GM12878 (cell line): ENCODE data around the gene OTOS. TPM values are rescaled to one million over a fixed set of nuclear protein-coding genes. Genes with fewer than 3 reads are reported as not detected.
A peak's percentile ranks its signal among the peaks of the same experiment; 100 is the strongest.

ENCODE experiments used
- ATAC-seq: fragments of 200-7000 bp; cut with Tn5 transposase; 3 replicates; pipeline ENCODE4 v1.9.1; 2020; ENCODE audit warnings: mild to moderate bottlenecking, moderate library complexity
- BruUV-seq: library from RNA; stranded (reverse); fragments of 400-500 nt; replicated peaks from 2 replicates; lab custom pipeline; 2021; lab: Mats Ljungman, UMichigan
- CTCF ChIA-PET: fragments of 300-600 bp; sonication (Branson Sonifier 250); formaldehyde crosslinking; extraction: SDS; loops from one replicate; lab custom pipeline; 2021; ENCODE audit warnings: inconsistent platforms; lab: Yijun Ruan, JAX
- POLR2A ChIA-PET: fragments of 350-600 bp; formaldehyde crosslinking; extraction: SDS; loops from one replicate; lab custom pipeline; 2021; ENCODE audit warnings: inconsistent platforms; lab: Charles Lee
- RAD21 ChIA-PET: fragments of 300-600 bp; sonication (Branson Sonifier 250); formaldehyde crosslinking; loops from one replicate; lab custom pipeline; 2023; ENCODE audit warnings: antibody characterized with exemption; ENCODE audit not compliant: unreplicated experiment; lab: Charles Lee
- SMC1A ChIA-PET: fragments of 300-600 bp; sonication (Branson Sonifier 250); formaldehyde crosslinking; loops from one replicate; lab custom pipeline; 2023; ENCODE audit not compliant: unreplicated experiment, uncharacterized antibody; lab: Charles Lee
- DNase-seq: peaks from one replicate; pipeline ENCODE4 v3.0.0-alpha.2; 2011; ENCODE audit warnings: low read depth, low spot score
- FAIRE-seq: peaks from 3 replicates; lab custom pipeline; 2011; peaks lifted over from hg19 to GRCh38; lab: Jason Lieb, UNC
- H2AFZ ChIP-seq: 2 replicates; pipeline ENCODE4 v1.6.0; 2011; ENCODE audit warnings: low read depth, low read length, control low read depth; ENCODE audit not compliant: control insufficient read depth
- H3K27ac ChIP-seq: 2 replicates; pipeline ENCODE4 v1.5.1; 2011; ENCODE audit warnings: control low read depth; ENCODE audit not compliant: control insufficient read depth, insufficient read depth
- H3K27me3 ChIP-seq, 2 experiments: replicated peaks in 1 of 2; 2 replicates each; pipeline versions ENCODE4 v1.6.0 to v1.6.1; 2011; ENCODE audit warnings: low read length in 1 of 2; ENCODE audit not compliant: control insufficient read depth in 2 of 2, insufficient read depth in 2 of 2
- H3K36me3 ChIP-seq, 2 experiments: 2 replicates each; pipeline ENCODE4 v1.5.1; 2011; ENCODE audit warnings: low read length in 1 of 2; ENCODE audit not compliant: control insufficient read depth in 2 of 2, insufficient read depth in 2 of 2
- H3K4me1 ChIP-seq: 2 replicates; pipeline ENCODE4 v1.6.1; 2011; ENCODE audit warnings: mild to moderate bottlenecking, low read length, moderate library complexity, mixed read lengths; ENCODE audit not compliant: control insufficient read depth, insufficient read depth
- H3K4me2 ChIP-seq: 2 replicates; pipeline ENCODE4 v1.6.0; 2011; ENCODE audit warnings: control low read depth; ENCODE audit not compliant: control insufficient read depth, insufficient read depth
- H3K4me3 ChIP-seq: fragments of 200-600 bp; sonication (generic); 2 replicates; pipeline ENCODE4 v1.5.1; 2016
- H3K79me2 ChIP-seq: 2 replicates; pipeline ENCODE4 v1.6.0; 2011; ENCODE audit warnings: low read length; ENCODE audit not compliant: control insufficient read depth, insufficient read depth
- H3K9ac ChIP-seq: 2 replicates; pipeline ENCODE4 v1.8.0; 2011; ENCODE audit warnings: low read length, control low read depth, mixed read lengths; ENCODE audit not compliant: control insufficient read depth, insufficient read depth
- H3K9me3 ChIP-seq: replicated peaks from 3 replicates; pipeline ENCODE4 v1.5.1; 2011; ENCODE audit warnings: mild to moderate bottlenecking, low read length; ENCODE audit not compliant: control insufficient read depth, insufficient read depth
- H4K20me1 ChIP-seq: 2 replicates; pipeline ENCODE4 v1.6.0; 2011; ENCODE audit not compliant: control insufficient read depth, insufficient read depth
- ASH2L ChIP-seq: fragments of 300-600, 200-600 bp; sonication (generic); IDR thresholded peaks from 2 replicates; pipeline ENCODE4 v1.6.1; 2017; ENCODE audit warnings: low read depth, mild to moderate bottlenecking, borderline replicate concordance
- CBFB ChIP-seq: IDR thresholded peaks from 2 replicates; pipeline ENCODE4 v1.6.1; 2016; ENCODE audit warnings: antibody characterized with exemption, low read depth
- ELK1 ChIP-seq: IDR thresholded peaks from 2 replicates; pipeline ENCODE4 v1.6.1; 2012; ENCODE audit warnings: low read depth, low read length, improper control_type of control experiment
- FOXM1 ChIP-seq: IDR thresholded peaks from 2 replicates; pipeline ENCODE4 v1.6.1; 2012; ENCODE audit warnings: low read depth, mild to moderate bottlenecking, inconsistent platforms, low read length, moderate library complexity
- GATAD2B ChIP-seq: fragments of 450-650 bp; conservative IDR thresholded peaks from 2 replicates; pipeline ENCODE4 v1.6.1; 2017; ENCODE audit warnings: low read depth, mild to moderate bottlenecking, moderate library complexity
- HDGF ChIP-seq: fragments of 450-650 bp; IDR thresholded peaks from 2 replicates; pipeline ENCODE4 v1.6.1; 2016; ENCODE audit warnings: antibody characterized with exemption
- IRF4 ChIP-seq: IDR thresholded peaks from 2 replicates; pipeline ENCODE4 v1.6.1; 2011; ENCODE audit warnings: low read depth, low read length
- MYB ChIP-seq: fragments of 150-350 bp; IDR thresholded peaks from 2 replicates; pipeline ENCODE4 v1.6.1; 2014; ENCODE audit warnings: mild to moderate bottlenecking, low read depth, low read length, borderline replicate concordance
- NFYB ChIP-seq: IDR thresholded peaks from 2 replicates; pipeline ENCODE4 v1.6.1; 2011; ENCODE audit warnings: low read depth, mild to moderate bottlenecking, low read length, improper control_type of control experiment, moderate library complexity; ENCODE audit not compliant: insufficient read depth
- PRDM15 ChIP-seq: fragments of 450-650 bp; formaldehyde crosslinking; IDR thresholded peaks from 2 replicates; pipeline ENCODE4 v1.4.0; 2020; ENCODE audit warnings: mild to moderate bottlenecking, moderate library complexity
- RCOR1 ChIP-seq: conservative IDR thresholded peaks from 2 replicates; pipeline ENCODE4 v1.6.1; 2012; ENCODE audit warnings: low read depth, low read length, improper control_type of control experiment
- SMAD1 ChIP-seq: fragments of 450-650 bp; IDR thresholded peaks from 2 replicates; pipeline ENCODE4 v1.6.1; 2018; ENCODE audit warnings: mild to moderate bottlenecking, low read depth; ENCODE audit not compliant: partially characterized antibody
- SMC3 ChIP-seq: IDR thresholded peaks from 2 replicates; pipeline ENCODE4 v1.6.1; 2011; ENCODE audit warnings: low read length, improper control_type of control experiment, borderline replicate concordance
- WRNIP1 ChIP-seq: IDR thresholded peaks from 2 replicates; pipeline ENCODE4 v1.6.1; 2011; ENCODE audit warnings: low read depth, low read length, improper control_type of control experiment, borderline replicate concordance
- ZNF217 ChIP-seq: fragments of 450-650 bp; IDR thresholded peaks from 2 replicates; pipeline ENCODE4 v1.6.1; 2017; ENCODE audit warnings: antibody characterized with exemption, mild to moderate bottlenecking
- WGBS: methylation state at CpG from one replicate; pipeline ENCODE4 v1.1.6; 2016; ENCODE audit warnings: low lambda C conversion rate; ENCODE audit not compliant: insufficient replicate concordance, insufficient coverage; ENCODE audit errors: missing lambda C conversion rate; 5-methylcytosine and 5-hydroxymethylcytosine counted together
- in situ Hi-C: fragments of 300-500 bp; cut with MboI; formaldehyde crosslinking; loops from 9 replicates; pipeline ENCODE4 v1.14.3; 2018; ENCODE audit warnings: mixed read lengths
- intact Hi-C: fragments of 100-400 bp; cut with micrococcal nuclease; formaldehyde crosslinking; loops from one replicate; pipeline ENCODE4 v1.14.2; 2022; ENCODE audit not compliant: unreplicated experiment
- polyA plus RNA-seq, 11 experiments: library from polyadenylated mRNA; depleted of rRNA in 4 of 11; unstranded in 6 of 11; stranded (reverse) in 5 of 11; fragments of >200 nt; fragmentation: Nextera tagmentation in 4 of 11; fragmentation: Illumina TruSeq in 1 of 11; extraction: Ambion mirVana in 4 of 11; extraction: Trizol in 1 of 11; gene quantifications; 1 replicate in 1 of 11; 2 replicates in 10 of 11; pipeline versions ENCODE4 v1.2.1 to v1.2.3, GENCODE V29; 2011 to 2016; ENCODE audit warnings: inconsistent platforms in 2 of 11, missing spikeins in 2 of 11, low read depth in 1 of 11
- total RNA-seq, 4 experiments: library from RNA; depleted of rRNA in 3 of 4; stranded (reverse); fragments of >200 nt in 3 of 4; fragmentation: Illumina TruSeq in 1 of 4; extraction: Trizol in 1 of 4; gene quantifications; 2 replicates each; pipeline versions ENCODE4 v1.2.1 to v1.2.3, GENCODE V29; 2013 to 2021

Gene OTOS
- total and polyA plus RNA-seq, 10 of the 15 experiments (the other 5 are each of a cell fraction or from before 2014, with no cell fraction given), result not detected

GRCh38 chr2:240134956-240135520 is 5.4 kb downstream of the OTOS start:
- 86% methylated on average over 15 of the region's 15 CpGs for WGBS
- SMC1A ChIA-PET, result no interaction called here
- in situ Hi-C loops, result no loop called here

GRCh38 chr2:240134466-240134865 is 6.0 kb downstream of the OTOS start:
- H3K79me2 ChIP-seq, result peaks cover 19% of the 10 kb centered on the region
- SMC1A ChIA-PET, result no interaction called here
- peaks cover 11 to 21% of the 10 kb centered on the region in 2 experiments; a peak in 3 of 4 replicates for H3K36me3 ChIP-seq
- RAD21 ChIA-PET, result no interaction called here
- H3K4me2 ChIP-seq, result peak overlapping the region; percentile 48; the same call in 1 of the 2 replicates
- H3K4me3 ChIP-seq, result peak overlapping the region; percentile 96
- H3K9ac ChIP-seq, result peak overlapping the region; percentile 96; the same call in 1 of the 2 replicates
- H2AFZ ChIP-seq, result no peak overlapping the region
- WGBS, result 95% methylated on average over 6 of the region's 6 CpGs
- no peak for FAIRE-seq
- POLR2A ChIA-PET, result no interaction called here
- intact Hi-C loops, result no loop called here
- no peaks in the 10 kb centered on the region for H3K9me3 ChIP-seq
- in situ Hi-C loops, result no loop called here
- no peaks in the 10 kb centered on the region; the same call in 1 of the 2 replicates for H3K4me1 ChIP-seq
- CTCF ChIA-PET, result no interaction called here
- BruUV-seq, result no TSS peak
- no peak for DNase-seq
- H4K20me1 ChIP-seq, result no peaks in the 10 kb centered on the region
- ATAC-seq, result no peak
- H3K27ac ChIP-seq, result no peak overlapping the region
- H3K27me3 ChIP-seq, result no peaks in the 10 kb centered on the region; a peak in 1 of 4 replicates
- TF ChIP-seq PRDM15 (CRISPR knock-in tag), result no peak
- no peak for TF ChIP-seq HDGF
- no peak for TF ChIP-seq ASH2L
- no peak for TF ChIP-seq NFYB
- TF ChIP-seq MYB, result no peak
- no peak for TF ChIP-seq WRNIP1
- TF ChIP-seq ELK1, result no peak
- TF ChIP-seq SMAD1, result no peak
- no peak for TF ChIP-seq ZNF217
- no peak for TF ChIP-seq FOXM1

More at GRCh38 chr2:240134956-240135520, 5.4 kb downstream of the OTOS start:
- BruUV-seq, result no TSS peak
- Histone ChIP-seq H3K27ac (peak overlapping the region; percentile 54; the same call in 1 of the 2 replicates), H3K27me3 (no peaks in the 10 kb centered on the region; a peak in 1 of 4 replicates), H3K4me1 (no peaks in the 10 kb centered on the region; the same call in 1 of the 2 replicates), H3K4me2 (peak overlapping the region; percentile 48), H3K36me3 (peaks cover 6 to 21% of the 10 kb centered on the region in 2 experiments; a peak in 3 of 4 replicates), H3K9ac (peak overlapping the region; percentile 96), H3K9me3 (no peaks in the 10 kb centered on the region), H3K4me3 (peak overlapping the region; percentile 96), H3K79me2 (peaks cover 19% of the 10 kb centered on the region)
- intact Hi-C loops, result no loop called here
- CTCF ChIA-PET, result no interaction called here
- RAD21 ChIA-PET, result no interaction called here
- no peak for ATAC-seq
- DNase-seq, result no peak
- POLR2A ChIA-PET, result no interaction called here
- no peak for FAIRE-seq
- no peak for TF ChIP-seq RCOR1
- no peak for TF ChIP-seq GATAD2B
- no peak for TF ChIP-seq SMC3
- TF ChIP-seq CBFB, result no peak
- no peak for TF ChIP-seq IRF4
- TF ChIP-seq, all 136 proteins: peak for 0
- no peaks in the 10 kb centered on the region for H4K20me1 ChIP-seq
- H2AFZ ChIP-seq, result no peak overlapping the region
